ENCODE results near the gene SPACDR. TPM values are rescaled to one million over a fixed set of nuclear protein-coding genes. Genes with fewer than 3 reads are reported as not detected.
A peak's percentile ranks its signal among the peaks of the same experiment; 100 is the strongest.

The SPACDR gene
- total RNA-seq, 2 experiments from 2014 or later: 3.8 to 5.0 TPM

DNA sequence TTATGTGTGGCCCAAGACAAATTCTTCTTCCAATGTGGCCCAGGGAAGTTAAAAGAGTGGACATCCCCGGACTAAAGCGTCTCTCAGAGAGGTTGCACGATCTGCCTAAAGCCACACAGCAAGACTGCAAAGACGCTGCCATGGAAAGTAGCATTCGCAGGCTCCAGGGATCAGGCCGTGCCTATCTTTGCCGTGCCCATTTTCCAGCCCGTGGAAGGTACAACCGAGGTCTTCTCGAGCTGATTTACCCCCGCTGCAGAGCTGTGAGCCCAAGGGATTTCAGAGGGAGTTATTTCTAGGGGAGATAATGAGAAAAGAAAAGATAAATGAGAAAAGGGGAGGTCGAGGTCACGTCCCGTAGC, 18.6 kb upstream of the SPACDR start:
- Mint-ChIP-seq H3K4me3 (peak overlapping the region; percentile 72), H3K4me1 (peaks cover 10% of the 10 kb centered on the region), H3K27ac (peak overlapping the region; percentile 59), H3K27me3 (no peaks in the 10 kb centered on the region), H3K36me3 (peaks cover 5% of the 10 kb centered on the region), H3K9me3 (ENCODE audit: low read depth) (no peaks in the 10 kb centered on the region)
- DNase-seq: no peak
- no peak for ATAC-seq
- CTCF ChIA-PET: interaction anchor here (0.8 to 9.4 kb wide), 34 partner anchors 9 to 144 kb away, joined by 3 to 102 read pairs (median 5); partner anchors contain the start of genes AGFG2, FBXO24, LRCH4 and ZCWPW1

DNA sequence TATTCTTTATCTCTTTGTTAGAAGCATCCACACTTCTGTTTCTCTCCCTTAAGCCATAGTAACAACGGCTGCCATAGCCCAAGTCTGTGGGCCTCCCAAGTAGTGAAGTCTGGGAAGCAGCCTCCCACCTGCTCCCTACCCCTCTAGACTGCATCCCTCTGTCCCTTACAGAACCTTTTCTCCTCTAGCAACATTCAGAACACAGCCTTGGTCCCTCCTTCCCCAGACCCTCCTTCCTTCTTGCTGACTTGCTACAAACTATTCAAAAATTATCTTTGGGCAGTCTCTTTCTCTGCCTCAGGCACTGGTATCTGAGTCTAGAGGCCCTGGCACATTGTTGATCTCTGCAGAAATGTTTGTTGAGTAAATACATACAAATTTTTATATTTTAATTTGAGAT, 17.4 kb upstream of the SPACDR start:
- DNase-seq: no peak
- Mint-ChIP-seq H3K9me3 (ENCODE audit: low read depth) (no peaks in the 10 kb centered on the region), H3K36me3 (peaks cover 14% of the 10 kb centered on the region), H3K27me3 (no peaks in the 10 kb centered on the region), H3K4me1 (peaks cover 18% of the 10 kb centered on the region), H3K4me3 (no peak overlapping the region), H3K27ac (peak overlapping the region; percentile 42)
- CTCF ChIA-PET: interaction anchor here (1.0 to 9.4 kb wide), 9 partner anchors 12 to 152 kb away, joined by 3 to 102 read pairs (median 8); partner anchors contain the start of genes AGFG2 and ZCWPW1
- no peak for ATAC-seq

DNA sequence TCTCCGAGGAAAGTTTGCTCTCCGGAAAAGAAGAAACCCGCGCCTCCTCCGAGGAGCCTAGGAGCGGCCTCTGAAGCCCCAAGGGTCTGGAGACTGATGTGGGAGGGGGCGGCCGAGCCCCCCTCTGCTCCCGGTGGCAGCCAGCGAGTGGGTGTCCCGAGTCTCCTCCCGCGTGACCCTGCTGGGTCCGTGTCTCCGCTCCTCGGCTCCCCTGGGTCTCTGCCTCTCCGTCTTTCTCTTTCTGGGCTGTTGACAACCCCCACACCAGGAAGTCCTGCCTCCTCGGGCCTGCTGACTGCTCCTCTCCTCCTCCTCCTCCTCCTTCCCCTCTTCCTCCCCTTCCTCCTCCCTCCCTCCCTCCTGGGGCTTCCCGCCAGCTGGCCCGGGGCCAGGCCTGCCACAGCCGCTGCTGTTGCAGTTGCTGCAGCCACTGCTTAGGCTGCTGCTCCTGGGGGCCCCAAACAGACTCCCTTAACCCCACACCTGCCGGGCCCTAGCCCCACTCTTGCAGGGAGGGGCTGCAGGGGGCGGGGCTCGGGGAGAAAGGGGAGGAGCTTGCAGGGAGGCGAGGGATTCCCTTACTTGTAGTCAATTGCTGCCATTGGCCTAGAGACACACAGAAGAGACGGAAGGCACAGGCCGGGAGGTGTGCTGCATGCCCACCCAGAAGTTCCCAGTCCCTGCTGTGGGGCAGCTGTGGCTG, 15.0 kb upstream of the SPACDR start, which contains the start of gene TSC22D4:
TSS of gene TSC22D4 (minus strand) at position 257 of the 703 bp plus-strand sequence. CDS start 1,176 bp downstream, outside the sequence.
- Mint-ChIP-seq H3K4me1 (peaks cover 38% of the 10 kb centered on the region), H3K4me3 (peak within 1 kb of the TSS; percentile 95), H3K9me3 (ENCODE audit: low read depth) (no peaks in the 10 kb centered on the region), H3K27ac (peak within 1 kb of the TSS; percentile 90), H3K36me3 (peaks cover 31% of the 10 kb centered on the region), H3K27me3 (no peaks in the 10 kb centered on the region)
- DNase-seq (peak; percentile 97), ATAC-seq (peak; percentile 81)
- CTCF ChIA-PET: interaction anchor here (0.8 to 9.4 kb wide), 19 partner anchors 10 to 374 kb away, joined by 3 to 102 read pairs (median 5); partner anchors contain the start of genes FBXO24, LRCH4 and SLC12A9

DNA sequence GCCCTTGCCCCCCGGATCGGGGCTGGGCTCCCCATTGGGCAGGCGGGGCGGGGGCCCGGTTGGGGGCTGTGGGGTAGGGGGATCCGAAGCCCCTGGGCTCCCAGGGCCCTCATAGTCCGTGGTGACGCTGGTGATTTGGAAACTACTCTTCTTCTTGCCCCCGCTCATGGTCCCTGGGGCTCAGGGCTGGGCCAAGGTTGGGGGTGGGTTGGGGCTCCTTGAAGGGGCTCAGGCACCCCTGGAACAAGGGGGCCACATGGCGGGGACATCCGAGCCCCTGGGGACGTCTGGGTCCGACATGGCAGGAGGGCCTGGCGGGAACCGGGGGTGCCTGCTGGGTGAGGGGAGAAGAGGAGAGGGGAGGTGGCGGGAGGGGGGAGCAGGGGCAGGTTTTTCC, 13.8 kb upstream of the SPACDR start:
- DNase-seq: peak; percentile 53
- H3K27me3 Mint-ChIP-seq: no peaks in the 10 kb centered on the region
- H3K4me1 Mint-ChIP-seq: peaks cover 46% of the 10 kb centered on the region
- H3K9me3 Mint-ChIP-seq (ENCODE audit: low read depth): no peaks in the 10 kb centered on the region
- peak overlapping the region; percentile 90 for H3K27ac Mint-ChIP-seq
- peaks cover 37% of the 10 kb centered on the region for H3K36me3 Mint-ChIP-seq
- H3K4me3 Mint-ChIP-seq: peak overlapping the region; percentile 95
- CTCF ChIA-PET: interaction anchor here (0.7 to 9.4 kb wide), 19 partner anchors 9 to 127 kb away, joined by 3 to 102 read pairs (median 5); partner anchors contain the start of genes AGFG2, FBXO24, LRCH4 and ZCWPW1
- ATAC-seq: no peak

DNA sequence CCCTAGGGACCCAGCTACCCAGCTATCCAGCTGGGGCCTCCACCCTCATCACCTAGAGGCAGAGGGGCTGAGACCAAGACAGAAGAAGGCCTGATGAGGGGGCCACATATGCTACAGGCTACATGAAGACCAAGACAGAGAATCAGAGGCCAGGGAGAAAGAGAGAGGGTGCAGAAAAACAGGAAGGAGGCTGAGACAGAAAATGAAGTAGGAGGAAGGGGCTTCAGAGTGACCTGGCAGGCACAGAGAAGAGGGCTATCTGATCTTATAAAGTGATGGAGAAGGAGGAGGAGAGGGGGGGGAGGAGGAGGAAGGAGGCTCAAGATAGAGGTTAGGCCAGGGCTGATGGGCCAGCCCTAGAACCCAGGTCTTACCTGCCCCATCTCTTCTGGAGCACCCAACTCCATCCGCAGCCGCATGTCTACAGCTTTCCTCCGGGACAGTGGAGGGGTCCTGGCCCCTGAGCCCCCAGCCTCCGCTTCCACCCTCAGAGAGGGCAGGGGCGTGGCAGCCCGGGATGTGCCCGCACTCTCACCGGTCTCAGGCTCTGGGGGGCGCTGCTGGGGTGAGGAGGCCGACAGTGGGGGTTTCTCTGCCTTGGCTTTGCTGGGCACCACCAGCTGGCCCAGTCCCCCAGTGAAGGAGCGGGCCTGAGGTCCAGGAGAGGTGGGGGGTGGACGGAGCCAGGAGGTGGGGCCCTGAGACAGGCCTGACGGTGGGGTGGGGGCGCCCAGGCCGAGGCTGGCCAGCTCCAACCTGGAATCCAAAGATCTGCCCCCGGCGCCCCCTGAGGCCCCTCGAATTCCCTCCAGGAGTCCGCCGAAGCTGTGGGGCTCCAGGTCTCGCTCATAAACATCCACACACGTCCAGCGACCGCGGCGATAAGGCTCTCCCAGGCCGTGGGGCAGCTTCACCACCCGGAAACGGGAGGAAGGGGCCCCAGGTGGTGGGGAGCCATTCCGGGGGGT, 13.1 kb upstream of the SPACDR start:
- Mint-ChIP-seq H3K27me3 (no peaks in the 10 kb centered on the region), H3K4me1 (peaks cover 42% of the 10 kb centered on the region), H3K9me3 (ENCODE audit: low read depth) (no peaks in the 10 kb centered on the region), H3K4me3 (peak overlapping the region; percentile 95), H3K27ac (peak overlapping the region; percentile 69), H3K36me3 (peaks cover 37% of the 10 kb centered on the region)
- peak; percentile 78 for DNase-seq
- ATAC-seq: no peak
- CTCF ChIA-PET: interaction anchor here (0.7 to 9.4 kb wide), 18 partner anchors 9 to 128 kb away, joined by 3 to 102 read pairs (median 5); partner anchors contain the start of genes AGFG2, FBXO24, LRCH4 and ZCWPW1

DNA sequence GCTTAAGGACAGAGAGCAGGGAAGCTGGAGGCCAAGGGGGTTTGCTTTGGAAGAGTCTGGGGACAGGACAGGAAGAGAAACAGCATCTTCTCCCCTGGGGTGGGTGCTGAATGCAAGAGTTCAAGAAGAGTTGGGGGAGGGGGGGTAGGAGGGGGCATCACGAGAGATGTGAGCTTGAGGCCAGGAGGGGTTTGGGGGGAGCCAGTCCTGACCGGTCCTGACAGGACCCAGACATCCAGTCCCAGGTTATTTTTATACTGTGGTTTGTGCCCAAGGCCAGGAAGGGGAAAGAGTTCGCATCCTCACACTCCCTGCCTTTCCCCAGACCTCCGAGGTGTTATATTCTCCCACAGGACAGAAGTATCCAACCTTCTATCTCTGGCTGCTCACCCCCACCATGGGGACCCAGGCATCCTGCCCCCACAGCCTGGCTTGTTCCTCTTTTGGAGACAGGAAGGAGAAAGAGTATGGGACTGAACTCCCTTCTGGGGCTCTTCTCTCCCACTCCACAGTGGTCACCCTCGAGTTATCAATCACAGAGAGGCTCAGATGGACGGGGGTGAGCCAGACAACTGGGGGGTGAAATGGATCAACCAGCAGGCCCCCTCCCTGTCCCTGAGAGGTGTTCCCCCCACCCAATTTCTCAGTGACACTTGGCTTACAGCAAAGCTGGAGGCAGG, 12.2 kb upstream of the SPACDR start:
- CTCF ChIA-PET: interaction anchor here (1.1 to 9.4 kb wide), 8 partner anchors 11 to 229 kb away, joined by 3 to 102 read pairs (median 6); partner anchors contain the start of genes AGFG2, POP7 and ZCWPW1
- H3K4me1 Mint-ChIP-seq: peaks cover 42% of the 10 kb centered on the region
- peak overlapping the region; percentile 95 for H3K4me3 Mint-ChIP-seq
- peak overlapping the region; percentile 84 for H3K27ac Mint-ChIP-seq
- DNase-seq (no peak), ATAC-seq (no peak)
- H3K9me3 Mint-ChIP-seq (ENCODE audit: low read depth): no peaks in the 10 kb centered on the region
- H3K36me3 Mint-ChIP-seq: peaks cover 39% of the 10 kb centered on the region
- no peaks in the 10 kb centered on the region for H3K27me3 Mint-ChIP-seq

DNA sequence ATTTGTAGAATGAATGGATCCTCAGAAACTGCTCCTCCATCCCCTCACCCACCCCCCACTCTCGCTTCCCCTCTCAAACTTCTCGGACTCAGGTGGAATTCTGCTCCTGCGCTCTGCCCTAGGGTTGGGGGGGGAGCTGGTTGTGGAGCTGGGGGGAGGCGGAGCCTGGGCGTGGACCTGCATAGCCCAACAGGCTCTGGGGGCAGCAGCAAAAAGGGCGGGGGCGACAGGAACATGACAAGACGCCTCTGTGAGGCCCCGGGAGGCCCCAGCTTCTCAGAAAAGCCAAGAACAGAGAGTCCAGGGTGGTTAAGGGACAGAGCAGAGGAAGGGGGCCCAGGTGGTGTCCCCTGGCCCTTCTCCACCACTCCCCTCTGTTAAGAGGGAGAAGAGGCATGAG, 11.5 kb upstream of the SPACDR start:
- H3K36me3 Mint-ChIP-seq: peaks cover 42% of the 10 kb centered on the region
- peak overlapping the region; percentile 95 for H3K4me3 Mint-ChIP-seq
- CTCF ChIA-PET: interaction anchor here (1.1 to 9.4 kb wide), 7 partner anchors 10 to 230 kb away, joined by 3 to 102 read pairs (median 3); partner anchors contain the start of gene POP7

DNA sequence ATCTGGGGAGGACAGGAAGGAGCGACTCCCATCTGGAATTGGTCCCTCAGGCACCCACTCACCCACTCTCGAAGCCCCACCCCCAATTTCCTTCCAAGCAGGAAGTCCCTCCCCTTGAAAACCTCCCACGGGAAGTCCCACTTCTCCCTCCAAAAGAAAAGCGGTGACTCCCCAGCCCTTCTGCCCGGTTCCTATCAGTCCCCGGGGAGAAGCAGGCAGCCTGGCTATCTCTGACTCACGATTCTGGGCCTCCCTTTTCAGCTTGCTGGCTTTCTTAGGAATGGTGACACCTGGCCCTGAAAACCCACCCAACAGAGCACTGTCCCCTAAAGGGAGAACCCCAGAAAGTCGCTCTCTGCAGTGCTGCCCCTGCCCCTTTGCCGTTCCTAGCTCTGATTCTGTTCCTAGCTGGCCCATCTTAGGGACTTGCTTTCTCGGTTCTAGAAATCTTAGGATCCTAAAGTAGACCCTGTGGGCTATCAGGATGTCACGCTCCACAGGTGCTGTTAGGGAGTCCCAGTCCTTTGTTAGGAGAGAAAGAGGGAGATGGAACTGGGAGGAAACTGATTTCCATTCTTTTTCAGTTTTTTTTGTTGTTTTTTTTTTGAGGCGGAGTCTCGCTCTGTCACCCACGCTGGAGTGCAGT, 8.9 kb upstream of the SPACDR start:
- no peak for DNase-seq
- H3K9me3 Mint-ChIP-seq (ENCODE audit: low read depth): no peaks in the 10 kb centered on the region
- peaks cover 47% of the 10 kb centered on the region for H3K4me1 Mint-ChIP-seq
- H3K4me3 Mint-ChIP-seq: no peak overlapping the region
- ATAC-seq: no peak
- CTCF ChIA-PET: interaction anchor here (2.4 to 2.8 kb wide), 2 partner anchors 10 to 86 kb away, joined by 10 to 16 read pairs; no protein-coding TSS in a partner anchor
- no peak overlapping the region for H3K27ac Mint-ChIP-seq
- H3K27me3 Mint-ChIP-seq: no peaks in the 10 kb centered on the region
- H3K36me3 Mint-ChIP-seq: peaks cover 40% of the 10 kb centered on the region

More for the DNA sequence above, 11.5 kb upstream of the SPACDR start:
- ATAC-seq (no peak), DNase-seq (no peak)
- no peaks in the 10 kb centered on the region for H3K27me3 Mint-ChIP-seq
- peaks cover 45% of the 10 kb centered on the region for H3K4me1 Mint-ChIP-seq
- no peaks in the 10 kb centered on the region for H3K9me3 Mint-ChIP-seq (ENCODE audit: low read depth)
- H3K27ac Mint-ChIP-seq: peak overlapping the region; percentile 84

DNA sequence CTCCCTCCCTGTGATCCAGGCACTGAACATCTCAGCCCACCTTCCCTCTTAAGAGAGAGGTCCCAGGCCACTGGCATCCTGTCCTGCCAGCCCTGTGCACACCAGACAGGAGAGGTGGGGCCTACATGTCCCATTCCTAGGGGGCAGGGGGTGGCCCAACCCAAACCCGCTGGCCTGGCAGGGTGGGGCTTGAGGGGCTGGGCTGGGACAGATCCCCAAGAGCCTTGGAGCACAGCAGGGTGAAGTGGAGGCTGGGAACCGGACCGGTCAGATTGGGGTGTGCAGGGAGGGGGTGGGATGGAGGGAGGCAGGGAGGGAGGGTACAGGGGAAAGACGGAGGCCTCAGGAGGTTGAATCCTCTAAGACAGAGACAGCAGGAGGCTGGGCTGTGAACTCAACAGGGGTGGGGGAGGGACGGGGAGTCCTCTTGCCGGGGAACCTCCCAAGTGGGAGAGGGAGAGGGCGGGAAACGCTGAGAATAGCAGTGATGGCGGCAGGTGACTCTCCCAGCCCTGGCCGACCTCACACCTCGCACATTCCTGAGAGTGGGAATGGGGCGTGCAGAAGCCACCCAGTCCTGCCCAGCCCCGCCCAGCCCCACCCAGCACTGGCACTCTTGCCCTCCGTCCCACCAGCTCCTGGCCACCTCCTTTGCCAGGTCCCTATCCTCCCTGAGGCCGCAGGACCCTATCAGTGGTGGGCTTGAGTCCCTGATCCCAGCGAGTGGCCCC, 8.2 kb upstream of the SPACDR start:
- Mint-ChIP-seq H3K27me3 (no peaks in the 10 kb centered on the region), H3K27ac (no peak overlapping the region), H3K9me3 (ENCODE audit: low read depth) (no peaks in the 10 kb centered on the region), H3K36me3 (peaks cover 42% of the 10 kb centered on the region), H3K4me3 (no peak overlapping the region), H3K4me1 (peaks cover 47% of the 10 kb centered on the region)
- CTCF ChIA-PET: interaction anchor here (2.4 to 5.3 kb wide), 3 partner anchors 8 to 87 kb away, joined by 10 to 55 read pairs (median 16); partner anchors contain the start of gene TSC22D4
- ATAC-seq (no peak), DNase-seq (no peak)

DNA sequence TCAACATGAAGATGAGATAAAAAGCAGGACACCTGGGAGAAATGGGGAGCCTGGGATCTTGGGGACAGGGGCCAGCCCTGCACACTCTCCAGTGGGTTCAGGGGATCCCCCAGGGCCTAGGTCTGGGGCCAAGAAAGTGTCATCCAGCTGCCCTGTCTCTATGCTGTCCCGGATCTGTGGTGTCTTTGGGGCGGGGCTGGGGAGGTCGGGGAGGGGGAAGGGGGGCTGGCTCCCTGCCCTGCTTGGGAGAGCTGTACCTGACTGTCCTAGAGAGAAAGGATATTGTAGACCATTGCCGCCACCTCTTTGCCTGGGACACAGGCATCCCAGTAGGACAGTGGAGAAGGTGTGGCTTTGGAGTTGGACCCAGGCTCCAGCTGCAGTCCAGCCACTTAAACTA, 7.0 kb upstream of the SPACDR start:
- H3K36me3 Mint-ChIP-seq: peaks cover 33% of the 10 kb centered on the region
- DNase-seq (no peak), ATAC-seq (no peak)
- CTCF ChIA-PET: interaction anchor here (1.4 to 5.3 kb wide), 7 partner anchors 10 to 220 kb away, joined by 3 to 55 read pairs (median 7); partner anchors contain the start of gene TSC22D4
- peak overlapping the region; percentile 54 for H3K27ac Mint-ChIP-seq
- peaks cover 35% of the 10 kb centered on the region for H3K4me1 Mint-ChIP-seq
- no peaks in the 10 kb centered on the region for H3K9me3 Mint-ChIP-seq (ENCODE audit: low read depth)
- no peak overlapping the region for H3K4me3 Mint-ChIP-seq
- no peaks in the 10 kb centered on the region for H3K27me3 Mint-ChIP-seq

DNA sequence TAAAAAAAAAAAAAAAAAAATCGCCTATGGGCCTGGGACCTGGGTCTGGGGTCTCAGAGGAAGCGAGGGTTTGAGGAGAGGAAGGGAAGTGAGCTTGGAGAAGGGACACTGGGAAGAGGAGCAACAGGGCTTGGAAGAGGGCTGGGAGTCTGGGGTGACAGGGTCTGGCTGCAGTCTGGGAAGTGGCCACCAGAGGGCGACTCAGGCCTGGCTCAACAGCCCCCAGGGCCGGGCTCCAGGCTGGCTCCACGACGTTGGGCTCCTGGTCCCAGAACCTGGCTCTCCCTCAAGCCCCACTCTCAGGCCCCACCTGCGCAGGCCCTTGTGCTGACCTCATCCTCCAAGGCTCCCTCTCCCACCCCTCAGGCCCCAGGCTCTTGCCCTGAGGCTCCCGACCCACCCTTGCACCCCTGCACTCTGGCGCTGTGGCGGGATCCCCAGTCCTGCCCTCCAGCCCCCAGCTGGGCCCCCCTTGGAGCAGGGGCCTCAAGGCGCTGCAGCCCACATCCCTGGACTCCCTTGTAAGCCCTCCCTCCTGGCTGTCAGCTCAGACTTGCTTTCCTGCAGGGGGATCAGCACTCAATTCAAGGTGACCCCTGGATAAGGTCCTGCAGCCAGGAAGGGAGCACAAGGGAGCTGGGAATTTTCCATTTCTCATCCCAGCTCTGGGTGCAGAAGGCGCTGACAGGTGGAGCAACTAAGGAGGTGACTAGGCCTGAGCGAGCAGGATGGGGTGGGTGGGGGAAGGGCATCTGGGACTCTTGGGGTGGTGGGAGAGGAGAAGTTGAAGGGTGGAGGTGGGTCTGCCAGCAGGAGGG, 5.4 kb upstream of the SPACDR start:
- Mint-ChIP-seq H3K36me3 (peaks cover 27% of the 10 kb centered on the region), H3K4me3 (no peak overlapping the region), H3K27ac (peak overlapping the region; percentile 49)

More for the DNA sequence above, 5.4 kb upstream of the SPACDR start:
- ATAC-seq: peak; percentile 86
- peaks cover 23% of the 10 kb centered on the region for H3K4me1 Mint-ChIP-seq
- CTCF ChIA-PET: interaction anchor here (0.6 to 5.3 kb wide), 30 partner anchors 8 to 236 kb away, joined by 3 to 55 read pairs (median 4); partner anchors contain the start of genes AGFG2, POP7 and TSC22D4
- peak; percentile 85 for DNase-seq
- no peaks in the 10 kb centered on the region for H3K27me3 Mint-ChIP-seq
- no peaks in the 10 kb centered on the region for H3K9me3 Mint-ChIP-seq (ENCODE audit: low read depth)
